ENCODE results near the gene RC3H2.

RC3H2 gene

DNA sequence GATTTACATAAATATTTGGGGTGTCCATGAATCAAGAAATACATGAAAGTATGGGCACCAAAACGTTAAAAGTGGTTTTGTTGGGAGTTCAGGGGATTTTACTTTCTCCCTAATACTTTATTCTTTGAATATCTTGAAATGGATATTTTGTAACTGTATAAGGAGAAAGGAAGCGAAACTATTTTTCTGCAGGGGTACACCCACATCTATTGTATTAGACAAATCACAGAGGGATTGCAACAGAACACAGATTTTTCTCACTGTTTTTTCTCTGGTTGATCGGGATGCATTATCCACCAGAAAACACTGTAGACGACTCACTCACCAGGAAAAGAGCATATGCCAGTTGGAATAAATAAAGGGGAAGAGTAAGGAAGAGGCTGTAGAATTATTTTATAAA lies 34.4 kb upstream of the RC3H2 start:
- no peak for DNase-seq (ENCODE audit: extremely low spot score)
- ChIA-PET CTCF (interaction anchor here (1.4 kb wide), 1 partner anchor 10 kb away, joined by 5 read pairs; no protein-coding TSS in a partner anchor), POLR2A (no interaction called here)
- TF ChIP-seq, protein P1, sequence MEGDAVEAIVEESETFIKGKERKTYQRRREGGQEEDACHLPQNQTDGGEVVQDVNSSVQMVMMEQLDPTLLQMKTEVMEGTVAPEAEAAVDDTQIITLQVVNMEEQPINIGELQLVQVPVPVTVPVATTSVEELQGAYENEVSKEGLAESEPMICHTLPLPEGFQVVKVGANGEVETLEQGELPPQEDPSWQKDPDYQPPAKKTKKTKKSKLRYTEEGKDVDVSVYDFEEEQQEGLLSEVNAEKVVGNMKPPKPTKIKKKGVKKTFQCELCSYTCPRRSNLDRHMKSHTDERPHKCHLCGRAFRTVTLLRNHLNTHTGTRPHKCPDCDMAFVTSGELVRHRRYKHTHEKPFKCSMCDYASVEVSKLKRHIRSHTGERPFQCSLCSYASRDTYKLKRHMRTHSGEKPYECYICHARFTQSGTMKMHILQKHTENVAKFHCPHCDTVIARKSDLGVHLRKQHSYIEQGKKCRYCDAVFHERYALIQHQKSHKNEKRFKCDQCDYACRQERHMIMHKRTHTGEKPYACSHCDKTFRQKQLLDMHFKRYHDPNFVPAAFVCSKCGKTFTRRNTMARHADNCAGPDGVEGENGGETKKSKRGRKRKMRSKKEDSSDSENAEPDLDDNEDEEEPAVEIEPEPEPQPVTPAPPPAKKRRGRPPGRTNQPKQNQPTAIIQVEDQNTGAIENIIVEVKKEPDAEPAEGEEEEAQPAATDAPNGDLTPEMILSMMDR (IDR thresholded peaks at IDR 0.05; ENCODE audit: control extremely low read depth, extremely low read depth, low read depth, missing control alignments): no peak

DNA sequence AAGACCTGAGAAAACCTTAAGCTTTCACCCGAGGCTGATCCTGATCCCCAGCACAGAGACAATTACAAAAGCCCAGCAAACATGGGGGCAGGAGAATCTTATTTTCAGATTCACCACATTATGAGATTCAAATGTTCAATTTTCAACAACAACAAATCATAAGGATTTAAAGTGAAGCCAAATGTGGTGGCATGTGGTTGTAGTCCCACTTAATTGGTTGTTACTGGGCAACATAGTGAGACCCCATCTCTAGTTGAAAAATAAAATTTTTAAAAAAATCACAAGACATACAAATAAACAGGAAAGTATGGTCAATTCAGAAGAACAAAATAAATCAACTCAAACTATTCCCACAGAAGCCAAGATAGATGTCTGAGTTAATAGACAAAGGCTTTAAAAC lies 31.7 kb upstream of the RC3H2 start:
- CTCF ChIA-PET: interaction anchor here (0.7 kb wide), 1 partner anchor 9 kb away, joined by 3 read pairs; no protein-coding TSS in a partner anchor
- TF ChIP-seq, protein P1 (IDR thresholded peaks at IDR 0.05; ENCODE audit: control extremely low read depth, extremely low read depth, low read depth, missing control alignments): no peak
- no peak for DNase-seq (ENCODE audit: extremely low spot score)
- POLR2A ChIA-PET: no interaction called here

DNA sequence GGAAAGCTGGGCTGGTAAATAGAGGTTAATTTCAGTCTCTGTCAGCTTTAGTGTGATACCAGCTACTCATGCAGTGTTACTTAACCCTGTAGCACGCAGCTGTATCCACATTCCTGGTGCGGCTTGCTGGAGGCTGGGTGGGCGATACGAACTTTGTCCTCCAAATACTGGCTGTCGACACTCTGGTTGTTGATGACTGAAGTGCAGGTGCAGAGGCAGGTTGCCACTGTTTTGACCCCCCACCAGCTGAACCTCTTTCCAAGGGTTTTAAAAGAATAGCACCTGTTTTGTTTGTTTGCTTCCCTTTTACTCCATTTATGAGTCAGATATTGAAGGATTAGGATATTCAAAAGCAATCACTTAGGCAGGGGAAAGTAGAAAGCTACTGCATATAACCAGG lies 31.3 kb upstream of the RC3H2 start:
- ChIA-PET POLR2A (no interaction called here), CTCF (interaction anchor here (0.7 kb wide), 1 partner anchor 9 kb away, joined by 3 read pairs; no protein-coding TSS in a partner anchor)
- TF ChIP-seq, protein P1 (IDR thresholded peaks at IDR 0.05; ENCODE audit: control extremely low read depth, extremely low read depth, low read depth, missing control alignments): no peak
- no peak for DNase-seq (ENCODE audit: extremely low spot score)

DNA sequence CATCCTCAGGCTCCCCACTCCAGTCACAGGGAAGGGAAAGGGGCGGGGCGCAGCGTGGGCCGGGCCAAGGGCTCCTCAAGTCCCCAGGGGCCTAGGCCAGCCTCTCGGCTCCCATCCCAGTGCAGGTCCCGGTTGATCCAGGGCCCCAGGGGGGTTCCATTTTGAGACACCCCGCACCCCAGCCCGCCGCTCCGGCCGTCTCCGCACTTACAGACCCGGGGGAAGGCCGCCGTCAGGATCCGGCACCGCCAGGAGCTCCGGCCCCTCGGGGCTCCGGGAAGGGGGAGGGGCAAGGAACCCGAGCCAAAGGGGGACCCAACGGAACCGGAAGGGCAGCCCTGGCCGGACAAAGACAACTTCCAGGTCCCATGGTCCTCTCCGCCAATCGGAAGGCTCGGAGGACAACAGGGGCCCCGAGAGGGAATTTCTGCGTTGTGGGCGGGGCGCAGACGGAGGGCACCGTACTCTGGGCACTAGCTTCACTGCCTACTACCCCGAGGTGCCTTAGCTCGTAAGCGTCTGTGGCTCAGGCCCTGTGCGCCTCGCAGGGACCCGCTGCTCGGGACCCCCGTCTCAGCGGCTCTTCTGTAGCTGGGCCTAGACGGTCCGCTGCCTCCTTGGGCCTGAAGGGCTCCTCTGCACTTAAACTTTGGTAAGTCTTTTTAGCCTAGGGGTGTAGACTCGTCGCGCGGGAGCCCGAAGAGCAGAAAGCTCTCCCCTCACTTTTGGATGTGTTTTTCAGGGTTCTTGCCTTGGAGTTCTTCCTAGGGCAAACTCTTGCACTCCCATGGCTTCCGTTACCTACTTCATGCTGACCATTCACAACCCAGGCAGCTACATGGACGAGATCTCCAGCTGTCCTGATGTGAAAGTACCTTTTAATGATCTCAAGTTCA lies 26.3 kb upstream of the RC3H2 start, which contains the start of gene ZBTB26:
Gene ZBTB26 (minus strand): TSS at position 287 of the 896 bp plus-strand sequence. CDS start 11,578 bp downstream, outside the sequence.
- CTCF ChIA-PET: interaction anchor here (1.5 to 1.6 kb wide), 2 partner anchors 9 to 15 kb away, joined by 3 to 4 read pairs; partner anchors contain the start of gene RABGAP1
- TF ChIP-seq, protein P1 (IDR thresholded peaks at IDR 0.05; ENCODE audit: control extremely low read depth, extremely low read depth, low read depth, missing control alignments): no peak

DNA sequence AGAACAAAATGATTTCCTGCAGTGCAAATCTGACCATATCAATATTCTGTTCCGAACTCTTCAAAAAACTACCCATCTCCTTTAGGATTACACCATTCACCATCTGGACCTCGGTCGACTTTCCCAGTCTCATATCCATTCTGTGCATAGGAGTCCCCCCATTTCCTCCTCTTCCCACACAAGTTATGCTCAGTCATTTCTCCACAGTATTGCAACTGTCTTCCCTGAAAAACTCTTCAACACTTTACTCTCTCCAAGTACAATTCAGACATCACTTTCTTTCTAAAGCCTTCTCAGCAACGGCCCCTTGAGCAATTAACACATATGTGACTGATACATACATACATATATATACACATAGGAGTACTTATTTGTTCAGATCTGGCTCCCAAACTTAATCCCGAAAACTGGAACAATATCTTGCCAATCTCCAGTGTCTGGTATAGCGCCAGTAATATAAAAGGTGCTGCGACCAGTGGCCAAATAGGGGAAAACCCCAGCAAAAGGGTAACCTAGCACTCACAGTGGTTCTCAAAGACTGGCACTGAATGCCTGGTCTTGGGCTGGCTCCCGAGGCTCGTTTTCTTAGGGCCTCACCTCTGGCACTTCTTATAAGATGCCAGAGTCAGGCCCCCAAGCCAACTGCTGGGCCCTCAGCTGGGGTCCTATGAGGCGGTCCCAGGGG lies 25.5 kb upstream of the RC3H2 start:
- ChIA-PET POLR2A (interaction anchor here (1.1 to 1.6 kb wide), 3 partner anchors 10 to 18 kb away, joined by 4 to 8 read pairs (median 5); partner anchors contain the start of genes RABGAP1 and ZBTB6), CTCF (interaction anchor here (1.1 to 2.6 kb wide), 7 partner anchors 10 to 424 kb away, joined by 3 to 11 read pairs (median 5); partner anchors contain the start of genes RABGAP1 and ZBTB6)
- TF ChIP-seq, protein P1 (IDR thresholded peaks at IDR 0.05; ENCODE audit: control extremely low read depth, extremely low read depth, low read depth, missing control alignments): no peak
- DNase-seq (ENCODE audit: extremely low spot score): no peak

More for the DNA sequence above, 26.3 kb upstream of the RC3H2 start, which contains the start of gene ZBTB26:
- POLR2A ChIA-PET: interaction anchor here (1.2 to 1.6 kb wide), 2 partner anchors 10 to 19 kb away, joined by 4 to 8 read pairs; partner anchors contain the start of genes RABGAP1 and ZBTB6
- DNase-seq (ENCODE audit: extremely low spot score): peak; percentile 95

Measured in GM10248 (cell line).